ENCODE results near the gene NUP37.

DNA sequence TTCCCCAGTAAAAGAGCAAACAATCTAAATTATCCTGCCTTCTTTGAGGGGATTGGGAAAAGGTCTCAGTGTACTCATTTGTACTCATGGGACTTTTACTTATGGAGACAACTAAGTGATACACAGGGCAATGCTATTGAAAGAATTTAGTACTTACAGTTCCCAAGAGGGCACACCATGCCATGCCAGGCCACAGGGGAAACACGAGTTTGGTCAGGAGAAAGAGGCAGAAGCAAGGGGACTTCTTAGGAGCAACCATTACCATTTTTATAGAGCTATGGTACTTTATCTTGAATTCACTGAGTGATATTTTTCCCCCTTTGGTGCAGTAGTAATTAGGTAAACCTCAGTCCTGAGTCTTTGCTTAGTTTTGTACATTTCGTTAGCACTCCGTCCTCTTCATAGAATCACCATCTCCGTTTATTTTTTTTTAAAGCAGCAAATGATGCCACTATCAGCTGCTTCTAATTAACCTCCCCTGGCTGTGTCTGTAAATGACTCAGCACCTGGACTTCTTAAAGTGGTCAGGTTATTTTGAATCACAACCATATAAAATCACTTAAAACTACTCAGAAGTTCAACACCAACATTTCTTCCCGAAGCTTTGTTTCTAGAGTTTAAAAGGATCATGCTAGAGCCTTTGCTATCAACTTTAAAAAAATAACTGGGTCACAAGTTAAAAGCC is 52.2 kb downstream of the NUP37 start:
- TF ChIP-seq, protein P1, sequence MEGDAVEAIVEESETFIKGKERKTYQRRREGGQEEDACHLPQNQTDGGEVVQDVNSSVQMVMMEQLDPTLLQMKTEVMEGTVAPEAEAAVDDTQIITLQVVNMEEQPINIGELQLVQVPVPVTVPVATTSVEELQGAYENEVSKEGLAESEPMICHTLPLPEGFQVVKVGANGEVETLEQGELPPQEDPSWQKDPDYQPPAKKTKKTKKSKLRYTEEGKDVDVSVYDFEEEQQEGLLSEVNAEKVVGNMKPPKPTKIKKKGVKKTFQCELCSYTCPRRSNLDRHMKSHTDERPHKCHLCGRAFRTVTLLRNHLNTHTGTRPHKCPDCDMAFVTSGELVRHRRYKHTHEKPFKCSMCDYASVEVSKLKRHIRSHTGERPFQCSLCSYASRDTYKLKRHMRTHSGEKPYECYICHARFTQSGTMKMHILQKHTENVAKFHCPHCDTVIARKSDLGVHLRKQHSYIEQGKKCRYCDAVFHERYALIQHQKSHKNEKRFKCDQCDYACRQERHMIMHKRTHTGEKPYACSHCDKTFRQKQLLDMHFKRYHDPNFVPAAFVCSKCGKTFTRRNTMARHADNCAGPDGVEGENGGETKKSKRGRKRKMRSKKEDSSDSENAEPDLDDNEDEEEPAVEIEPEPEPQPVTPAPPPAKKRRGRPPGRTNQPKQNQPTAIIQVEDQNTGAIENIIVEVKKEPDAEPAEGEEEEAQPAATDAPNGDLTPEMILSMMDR (IDR thresholded peaks at IDR 0.05; ENCODE audit: low read depth, low read length) = no peak
- no peak for TF ChIP-seq POLR2A (IDR thresholded peaks at IDR 0.05; ENCODE audit: extremely low read depth, insufficient read length)
- TF ChIP-seq MYC (IDR thresholded peaks at IDR 0.05; ENCODE audit: low read depth, low read length) = no peak

All from NB4 (cell line).